Prostate gland (tissue), 2 donors: ENCODE measurements around the gene ASIC4.

Source experiments
- POLR2A ChIP-seq: fragments of 450-650 bp; IDR thresholded peaks from one replicate; pipeline ENCODE4 v1.6.1; 2016; ENCODE audit warnings: antibody characterized with exemption, mild to moderate bottlenecking
- TF ChIP-seq, protein P1 (sequence below), 4 experiments: fragments of 200-600 bp in 2 of 4; fragments of 450-650 bp in 2 of 4; sonication (generic) in 2 of 4; IDR thresholded peaks; 1 replicate in 3 of 4; 2 replicates in 1 of 4; pipeline ENCODE4 v1.5.1; 2016 to 2019; ENCODE audit warnings: antibody characterized with exemption in 4 of 4, mild to moderate bottlenecking in 2 of 4, moderate library complexity in 2 of 4

DNA sequence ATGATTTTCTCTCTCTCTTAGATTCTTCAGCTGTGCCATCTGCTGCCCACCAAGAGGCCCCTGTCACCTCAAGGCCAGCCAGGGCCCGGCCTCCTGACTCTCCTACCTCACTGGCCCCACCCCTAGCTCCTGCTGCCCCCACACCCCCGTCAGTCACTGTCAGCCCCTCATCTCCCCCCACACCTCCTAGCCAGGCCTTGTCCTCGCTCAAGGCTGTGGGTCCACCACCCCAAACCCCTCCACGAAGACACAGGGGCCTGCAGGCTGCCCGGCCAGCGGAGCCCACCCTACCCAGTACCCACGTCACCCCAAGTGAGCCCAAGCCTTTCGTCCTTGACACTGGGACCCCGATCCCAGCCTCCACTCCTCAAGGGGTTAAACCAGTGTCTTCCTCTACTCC is 25.0 kb upstream of the ASIC4 start:
- TF ChIP-seq, protein P1, sequence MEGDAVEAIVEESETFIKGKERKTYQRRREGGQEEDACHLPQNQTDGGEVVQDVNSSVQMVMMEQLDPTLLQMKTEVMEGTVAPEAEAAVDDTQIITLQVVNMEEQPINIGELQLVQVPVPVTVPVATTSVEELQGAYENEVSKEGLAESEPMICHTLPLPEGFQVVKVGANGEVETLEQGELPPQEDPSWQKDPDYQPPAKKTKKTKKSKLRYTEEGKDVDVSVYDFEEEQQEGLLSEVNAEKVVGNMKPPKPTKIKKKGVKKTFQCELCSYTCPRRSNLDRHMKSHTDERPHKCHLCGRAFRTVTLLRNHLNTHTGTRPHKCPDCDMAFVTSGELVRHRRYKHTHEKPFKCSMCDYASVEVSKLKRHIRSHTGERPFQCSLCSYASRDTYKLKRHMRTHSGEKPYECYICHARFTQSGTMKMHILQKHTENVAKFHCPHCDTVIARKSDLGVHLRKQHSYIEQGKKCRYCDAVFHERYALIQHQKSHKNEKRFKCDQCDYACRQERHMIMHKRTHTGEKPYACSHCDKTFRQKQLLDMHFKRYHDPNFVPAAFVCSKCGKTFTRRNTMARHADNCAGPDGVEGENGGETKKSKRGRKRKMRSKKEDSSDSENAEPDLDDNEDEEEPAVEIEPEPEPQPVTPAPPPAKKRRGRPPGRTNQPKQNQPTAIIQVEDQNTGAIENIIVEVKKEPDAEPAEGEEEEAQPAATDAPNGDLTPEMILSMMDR (IDR thresholded peaks at IDR 0.05) = no peak
- TF ChIP-seq POLR2A = no peak
